Mucosa of descending colon (tissue), 3 donors: ENCODE measurements around the gene TSPAN31. TPM values are rescaled to one million over a fixed set of nuclear protein-coding genes. Genes with fewer than 3 reads are reported as not detected.
"Not testable (repeated sequence)": the region's sequence is repeated elsewhere in the genome, so short reads cannot be mapped to it uniquely, and the experiment has no call there.

Experiments used
- ATAC-seq: fragments of 200-7000 bp; cut with Tn5 transposase; one replicate; pipeline ENCODE4 v1.9.1; 2020; ENCODE audit warnings: mild to moderate bottlenecking, moderate library complexity
- DNase-seq, 3 donors: peaks; one replicate each; pipeline ENCODE4 v3.0.0-alpha.2; 2020
- H3K36me3 ChIP-seq: fragments of 200-600 bp; one replicate; pipeline ENCODE4 v1.8.0; 2021; ENCODE audit warnings: low read depth, mild to moderate bottlenecking
- H3K4me1 ChIP-seq: fragments of 200-600 bp; one replicate; pipeline ENCODE4 v1.8.0; 2021; ENCODE audit warnings: low read depth, mild to moderate bottlenecking
- H3K4me3 ChIP-seq: fragments of 200-600 bp; one replicate; pipeline ENCODE4 v1.8.0; 2021; ENCODE audit warnings: mild to moderate bottlenecking
- H3K9me3 ChIP-seq: fragments of 200-600 bp; one replicate; pipeline ENCODE4 v1.8.0; 2021; ENCODE audit warnings: mild to moderate bottlenecking
- CTCF ChIP-seq: fragments of 200-600 bp; IDR thresholded peaks from one replicate; pipeline ENCODE4 v1.8.0; 2022; ENCODE audit warnings: antibody characterized with exemption, mild to moderate bottlenecking
- intact Hi-C, 2 donors: fragments of 100-400 bp; cut with DNase I in 1 of 2; cut with micrococcal nuclease in 1 of 2; formaldehyde crosslinking; loops; one replicate each; pipeline versions ENCODE4 v1.11.0 to v1.11.1; 2022; cut with DNase I, micrococcal nuclease
- total RNA-seq, 3 donors: library from RNA; stranded (reverse); fragmentation: NEBNext Ultra II Directional in 2 of 3; extraction: Animal tissue kit (Norgen Biotek cat#: 25700) in 2 of 3; gene quantifications; one replicate each; pipeline versions ENCODE4 v1.2.1 to v1.2.4, GENCODE V29; 2021 to 2023
- donor health status: DM: no; HTN: no; CAD: no; lungs with moderate emphysema.
- donor health status: DM: no; HTN: no; CAD: no.
- donor health status: DM: no; HTN: yes; CAD: no.

TSPAN31 gene
- total RNA-seq, 3 donors from 2014 or later: 29.2 to 39.8 (median 30.5) TPM

- Histone ChIP-seq H3K4me1 (peaks cover 1% of the 10 kb centered on the region), H3K36me3 (peaks cover 11% of the 10 kb centered on the region), H3K9me3 (no peaks in the 10 kb centered on the region), H3K4me3 (no peak overlapping the region)
- DNase-seq (no peak), ATAC-seq (no peak)
- intact Hi-C loops: no loop called here
- TF ChIP-seq CTCF: no peak
Measured at GRCh38 chr12:57720606-57721595, 23.9 kb upstream of the TSPAN31 start.

GRCh38 chr12:57721846-57722608 lies 22.8 kb upstream of the TSPAN31 start:
- peaks cover 11% of the 10 kb centered on the region for H3K36me3 ChIP-seq
- H3K9me3 ChIP-seq, H3K4me1 ChIP-seq, DNase-seq, H3K4me3 ChIP-seq, ATAC-seq, intact Hi-C loops: not testable (repeated sequence)

- peak in 1 of 3 donors; percentile 26 for DNase-seq
- H3K36me3 ChIP-seq: peaks cover 11% of the 10 kb centered on the region
- intact Hi-C loops: no loop called here
Measured at GRCh38 chr12:57722716-57723629, 21.9 kb upstream of the TSPAN31 start.

DNA sequence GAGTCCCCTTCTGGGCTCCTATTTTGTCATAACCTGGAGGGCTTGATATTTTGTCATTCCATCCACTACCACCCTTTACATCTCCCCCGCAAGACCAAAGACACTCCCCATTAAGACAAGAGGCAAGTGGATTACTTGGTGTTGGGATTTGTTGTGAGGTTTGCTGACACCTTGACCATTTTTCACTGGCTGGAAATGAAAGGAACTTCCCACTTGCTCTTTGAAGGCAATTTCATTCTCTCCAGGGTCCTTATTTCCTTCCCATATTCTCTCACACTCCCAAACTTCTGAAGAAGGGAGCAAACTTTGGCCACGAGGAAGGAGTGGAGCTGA lies 21.2 kb upstream of the TSPAN31 start:
- H3K36me3 ChIP-seq: peaks cover 5% of the 10 kb centered on the region
- peaks cover 3% of the 10 kb centered on the region for H3K4me1 ChIP-seq
- no peaks in the 10 kb centered on the region for H3K9me3 ChIP-seq
- DNase-seq: no peak
- no peak overlapping the region for H3K4me3 ChIP-seq
- intact Hi-C loops: no loop called here
- ATAC-seq: no peak
- no peak for TF ChIP-seq CTCF

More at GRCh38 chr12:57722716-57723629, 21.9 kb upstream of the TSPAN31 start:
- no peak for TF ChIP-seq CTCF
- Histone ChIP-seq H3K4me1 (peaks cover 3% of the 10 kb centered on the region), H3K9me3 (no peaks in the 10 kb centered on the region), H3K4me3 (no peak overlapping the region)
- ATAC-seq: no peak

DNA sequence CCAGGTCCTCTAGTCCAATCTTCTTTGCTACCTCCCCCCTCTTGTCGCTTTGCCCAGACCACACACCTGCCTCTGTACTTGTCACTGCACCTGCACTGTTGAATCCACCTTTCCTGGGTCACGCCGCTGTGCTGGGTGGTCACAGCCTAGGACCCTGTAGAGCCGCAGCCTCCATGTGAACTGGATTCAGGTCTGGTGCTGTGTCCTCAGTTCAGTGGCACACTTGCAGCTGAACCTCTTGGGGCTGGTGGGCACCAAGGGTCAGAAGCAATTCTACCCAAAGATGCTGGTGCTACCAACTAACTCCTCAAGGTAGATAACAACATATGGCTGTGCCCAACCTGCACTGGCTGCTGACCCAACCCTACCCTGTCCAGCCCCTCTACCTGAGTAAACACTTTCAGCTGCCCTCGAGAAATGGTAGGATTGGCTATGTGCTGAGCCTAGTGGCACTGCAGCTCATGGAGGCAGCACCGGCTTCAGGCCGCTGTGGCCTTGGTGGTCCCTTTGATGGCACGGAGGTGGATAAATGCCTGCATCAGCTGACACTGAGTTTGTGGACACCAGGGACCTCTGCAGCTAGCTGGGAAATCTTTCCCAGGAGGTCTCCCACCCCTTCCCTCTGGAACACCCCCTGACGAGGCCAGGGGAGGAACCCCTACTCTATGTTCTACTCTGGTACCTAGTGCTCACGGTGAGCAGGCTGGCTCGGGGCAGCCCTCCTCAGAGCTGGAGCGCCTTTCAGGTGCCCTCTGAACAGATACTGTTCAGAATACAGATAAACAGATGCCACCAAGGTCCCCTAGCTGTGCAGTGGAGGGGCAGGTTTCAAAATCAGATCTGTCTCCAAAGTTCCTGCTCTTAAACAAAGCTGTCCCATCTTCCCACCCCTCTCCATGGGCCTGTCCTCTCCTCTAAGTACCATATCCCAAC lies 20.6 kb upstream of the TSPAN31 start:
- no peak for TF ChIP-seq CTCF
- no peak overlapping the region for H3K4me3 ChIP-seq
- H3K4me1 ChIP-seq: peaks cover 3% of the 10 kb centered on the region
- ATAC-seq (no peak), DNase-seq (no peak)
- H3K9me3 ChIP-seq: no peaks in the 10 kb centered on the region
- intact Hi-C loops: no loop called here
- H3K36me3 ChIP-seq: no peaks in the 10 kb centered on the region
